Body of pancreas (tissue), 4 donors: ENCODE measurements around the gene GPR31. TPM values are rescaled to one million over a fixed set of nuclear protein-coding genes. Genes with fewer than 3 reads are reported as not detected.
"Not testable (repeated sequence)": the region's sequence is repeated elsewhere in the genome, so short reads cannot be mapped to it uniquely, and the experiment has no call there.

Experiments used
- ATAC-seq: fragments of 150-250 bp; one replicate; pipeline ENCODE4 v1.9.1; 2016
- DNase-seq, 4 donors: peaks; one replicate each; pipeline ENCODE4 v3.0.0-alpha.2; 2019
- H3K27ac ChIP-seq, 4 donors: fragments of 200-600 bp; sonication (generic); 1 replicate in 3 of 4; 2 replicates in 1 of 4; pipeline versions ENCODE4 v1.5.1 to v1.6.1; 2016 to 2019; ENCODE audit warnings: mild to moderate bottlenecking in 1 of 4, mixed read lengths in 1 of 4, moderate library complexity in 1 of 4
- H3K27me3 ChIP-seq, 2 donors: fragments of 200-600 bp; sonication (generic); one replicate each; pipeline ENCODE4 v1.6.0; 2016; ENCODE audit warnings: mild to moderate bottlenecking in 1 of 2
- H3K36me3 ChIP-seq, 2 donors: fragments of 200-600 bp; sonication (generic); replicated peaks in 1 of 2; 2 replicates each; pipeline ENCODE4 v1.5.1; 2016; ENCODE audit warnings: low read depth in 2 of 2; ENCODE audit not compliant: insufficient read depth in 1 of 2
- H3K4me1 ChIP-seq: fragments of 200-600 bp; sonication (generic); one replicate; pipeline ENCODE4 v1.6.0; 2016
- H3K4me3 ChIP-seq, 2 donors: fragments of 200-600 bp; sonication (generic); 1 replicate in 1 of 2; 2 replicates in 1 of 2; pipeline ENCODE4 v1.5.1; 2016 to 2019
- H3K9me3 ChIP-seq, 3 donors: fragments of 200-600 bp; sonication (generic); 1 replicate in 2 of 3; 2 replicates in 1 of 3; pipeline ENCODE4 v1.5.1; 2016
- POLR2A ChIP-seq, 3 donors: fragments of 450-650 bp; IDR thresholded peaks; one replicate each; pipeline ENCODE4 v1.6.1; 2016; ENCODE audit warnings: antibody characterized with exemption in 3 of 3, mild to moderate bottlenecking in 2 of 3
- WGBS, 2 donors: methylation state at CpG; one replicate each; pipeline ENCODE4 v1.1.5; 2017; 5-methylcytosine and 5-hydroxymethylcytosine counted together
- intact Hi-C: fragments of 100-400 bp; cut with DNase I; formaldehyde crosslinking; loops from one replicate; pipeline ENCODE4 v1.15.1; 2023
- total RNA-seq, 2 donors: library from RNA; depleted of rRNA; stranded (reverse); fragments of >200 nt; gene quantifications; one replicate each; pipeline ENCODE4 v1.1.0, GENCODE V29; 2016
- TF ChIP-seq, protein P1 (sequence below), 7 experiments: fragments of 450-650 bp in 4 of 7; fragments of 200-600 bp in 3 of 7; sonication (generic) in 3 of 7; IDR thresholded peaks; one replicate each; pipeline ENCODE4 v1.5.1; 2016 to 2019; ENCODE audit warnings: antibody characterized with exemption in 7 of 7

Gene GPR31, protein sequence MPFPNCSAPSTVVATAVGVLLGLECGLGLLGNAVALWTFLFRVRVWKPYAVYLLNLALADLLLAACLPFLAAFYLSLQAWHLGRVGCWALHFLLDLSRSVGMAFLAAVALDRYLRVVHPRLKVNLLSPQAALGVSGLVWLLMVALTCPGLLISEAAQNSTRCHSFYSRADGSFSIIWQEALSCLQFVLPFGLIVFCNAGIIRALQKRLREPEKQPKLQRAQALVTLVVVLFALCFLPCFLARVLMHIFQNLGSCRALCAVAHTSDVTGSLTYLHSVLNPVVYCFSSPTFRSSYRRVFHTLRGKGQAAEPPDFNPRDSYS
- not detected for total RNA-seq

DNA sequence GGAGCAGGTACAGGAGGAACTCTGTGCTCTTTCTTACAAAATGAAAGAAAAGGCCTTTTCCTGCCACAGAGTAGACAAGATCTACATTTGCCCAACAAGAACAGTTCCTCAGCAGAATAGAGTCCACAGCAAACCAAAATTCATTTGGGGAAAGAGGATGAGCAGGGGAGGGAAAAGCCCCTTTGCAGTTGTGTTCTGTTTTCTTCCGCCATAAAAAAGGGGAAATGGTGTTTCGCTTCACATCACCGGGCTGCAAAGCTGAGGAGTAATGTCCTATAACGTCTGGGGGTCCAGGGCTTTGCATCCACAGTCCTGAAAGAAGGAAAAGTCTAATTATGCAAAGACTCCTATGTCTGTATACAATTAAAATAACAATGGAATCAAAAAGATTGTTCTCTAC is at the start of gene GPR31:
TSS of gene GPR31 (minus strand) at position 118 of the 400 bp plus-strand sequence. CDS start 149 bp downstream, outside the sequence.
- TF ChIP-seq, protein P1, sequence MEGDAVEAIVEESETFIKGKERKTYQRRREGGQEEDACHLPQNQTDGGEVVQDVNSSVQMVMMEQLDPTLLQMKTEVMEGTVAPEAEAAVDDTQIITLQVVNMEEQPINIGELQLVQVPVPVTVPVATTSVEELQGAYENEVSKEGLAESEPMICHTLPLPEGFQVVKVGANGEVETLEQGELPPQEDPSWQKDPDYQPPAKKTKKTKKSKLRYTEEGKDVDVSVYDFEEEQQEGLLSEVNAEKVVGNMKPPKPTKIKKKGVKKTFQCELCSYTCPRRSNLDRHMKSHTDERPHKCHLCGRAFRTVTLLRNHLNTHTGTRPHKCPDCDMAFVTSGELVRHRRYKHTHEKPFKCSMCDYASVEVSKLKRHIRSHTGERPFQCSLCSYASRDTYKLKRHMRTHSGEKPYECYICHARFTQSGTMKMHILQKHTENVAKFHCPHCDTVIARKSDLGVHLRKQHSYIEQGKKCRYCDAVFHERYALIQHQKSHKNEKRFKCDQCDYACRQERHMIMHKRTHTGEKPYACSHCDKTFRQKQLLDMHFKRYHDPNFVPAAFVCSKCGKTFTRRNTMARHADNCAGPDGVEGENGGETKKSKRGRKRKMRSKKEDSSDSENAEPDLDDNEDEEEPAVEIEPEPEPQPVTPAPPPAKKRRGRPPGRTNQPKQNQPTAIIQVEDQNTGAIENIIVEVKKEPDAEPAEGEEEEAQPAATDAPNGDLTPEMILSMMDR (IDR thresholded peaks at IDR 0.05) = no peak
- TF ChIP-seq POLR2A (IDR thresholded peaks at IDR 0.05) = no peak
- no peak for ATAC-seq
- Histone ChIP-seq H3K36me3 (no peaks in the 10 kb centered on the region), H3K4me3 (no peak within 1 kb of the TSS), H3K4me1 (no peaks in the 10 kb centered on the region), H3K9me3 (no peaks in the 10 kb centered on the region), H3K27ac (no peak within 1 kb of the TSS), H3K27me3 (no peaks in the 10 kb centered on the region)
- no peak for DNase-seq
- intact Hi-C loops = no loop called here
- 60 to 83% methylated on average over 4 of the region's 4 CpGs for WGBS, 2 donors

DNA sequence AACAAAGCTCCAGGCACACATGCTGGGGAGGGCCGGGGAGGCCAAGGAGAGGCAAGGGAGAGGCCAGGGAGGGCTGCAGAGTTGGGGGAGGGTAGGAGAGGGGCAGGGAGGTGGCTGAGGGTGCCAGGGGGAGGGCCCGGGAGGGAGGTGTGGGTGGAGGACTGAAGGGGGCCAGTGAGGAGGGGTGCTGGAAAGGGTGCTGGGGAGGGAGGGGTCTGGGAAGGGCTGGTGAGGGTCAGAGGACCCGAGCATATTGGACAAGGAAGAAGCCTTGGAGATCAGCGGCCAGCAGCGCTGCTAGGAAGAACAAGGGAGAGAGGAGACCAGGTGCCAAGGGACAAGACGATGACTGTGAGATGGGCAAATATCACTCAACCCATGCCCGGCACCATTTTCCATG is 49.7 kb upstream of the GPR31 start:
- H3K9me3 ChIP-seq = no peaks in the 10 kb centered on the region
- H3K27ac ChIP-seq = no peak overlapping the region
- DNase-seq (no peak), ATAC-seq (no peak)
- WGBS, 2 donors = 73 to 79% methylated on average over 7 of the region's 7 CpGs
- H3K4me1 ChIP-seq = no peaks in the 10 kb centered on the region
- intact Hi-C loops = no loop called here
- H3K4me3 ChIP-seq = no peak overlapping the region
- TF ChIP-seq, protein P1 (IDR thresholded peaks at IDR 0.05) = no peak
- no peak for TF ChIP-seq POLR2A (IDR thresholded peaks at IDR 0.05)
- no peaks in the 10 kb centered on the region for H3K27me3 ChIP-seq
- no peaks in the 10 kb centered on the region for H3K36me3 ChIP-seq

DNA sequence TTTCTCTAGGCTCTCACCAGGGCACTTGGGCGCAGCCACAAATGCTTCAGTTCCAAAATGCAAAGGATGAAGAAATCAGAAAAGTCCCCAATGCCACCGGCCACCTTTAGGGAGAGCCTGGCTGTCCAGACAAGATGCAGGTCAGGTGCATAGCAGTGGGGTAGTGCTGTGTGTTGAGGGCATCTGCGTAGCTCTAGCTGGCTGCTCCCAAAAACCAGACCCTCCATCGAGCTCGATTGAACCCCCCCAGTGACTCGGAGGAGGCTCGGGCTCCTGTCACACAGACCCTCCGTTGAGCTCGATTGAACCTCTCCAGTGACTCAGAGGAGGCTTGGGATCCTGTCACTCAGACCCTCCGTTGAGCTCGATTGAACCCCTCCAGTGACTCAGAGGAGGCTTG is 47.5 kb upstream of the GPR31 start:
- intact Hi-C loops, H3K27ac ChIP-seq, ATAC-seq, H3K36me3 ChIP-seq, H3K27me3 ChIP-seq, DNase-seq, H3K9me3 ChIP-seq, H3K4me3 ChIP-seq, H3K4me1 ChIP-seq: not testable (repeated sequence)
- WGBS, 2 donors = 75 to 91% methylated on average over 5 to 11 of the region's 11 CpGs

DNA sequence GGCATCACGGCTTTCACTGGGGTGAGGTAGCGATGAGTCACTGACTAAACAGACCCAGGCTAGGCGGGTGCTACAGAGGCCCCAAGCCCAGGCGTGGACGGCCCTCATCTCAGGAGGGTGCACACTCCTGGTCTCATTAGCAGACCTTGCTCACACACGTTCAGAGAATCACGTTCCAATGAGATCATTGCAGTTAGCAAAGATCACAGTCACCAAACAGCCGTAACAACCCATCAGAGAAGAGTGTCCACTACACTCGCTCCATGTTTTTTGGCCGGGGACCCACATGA is 46.2 kb upstream of the GPR31 start:
- H3K27me3 ChIP-seq, H3K27ac ChIP-seq, H3K4me3 ChIP-seq, H3K4me1 ChIP-seq, H3K36me3 ChIP-seq, H3K9me3 ChIP-seq, intact Hi-C loops: not testable (repeated sequence)
- 55 to 61% methylated on average over 6 to 10 of the region's 10 CpGs for WGBS, 2 donors
- peak; percentile 70 for ATAC-seq
- DNase-seq = peak in 2 of 4 donors; percentile 13 to 30

DNA sequence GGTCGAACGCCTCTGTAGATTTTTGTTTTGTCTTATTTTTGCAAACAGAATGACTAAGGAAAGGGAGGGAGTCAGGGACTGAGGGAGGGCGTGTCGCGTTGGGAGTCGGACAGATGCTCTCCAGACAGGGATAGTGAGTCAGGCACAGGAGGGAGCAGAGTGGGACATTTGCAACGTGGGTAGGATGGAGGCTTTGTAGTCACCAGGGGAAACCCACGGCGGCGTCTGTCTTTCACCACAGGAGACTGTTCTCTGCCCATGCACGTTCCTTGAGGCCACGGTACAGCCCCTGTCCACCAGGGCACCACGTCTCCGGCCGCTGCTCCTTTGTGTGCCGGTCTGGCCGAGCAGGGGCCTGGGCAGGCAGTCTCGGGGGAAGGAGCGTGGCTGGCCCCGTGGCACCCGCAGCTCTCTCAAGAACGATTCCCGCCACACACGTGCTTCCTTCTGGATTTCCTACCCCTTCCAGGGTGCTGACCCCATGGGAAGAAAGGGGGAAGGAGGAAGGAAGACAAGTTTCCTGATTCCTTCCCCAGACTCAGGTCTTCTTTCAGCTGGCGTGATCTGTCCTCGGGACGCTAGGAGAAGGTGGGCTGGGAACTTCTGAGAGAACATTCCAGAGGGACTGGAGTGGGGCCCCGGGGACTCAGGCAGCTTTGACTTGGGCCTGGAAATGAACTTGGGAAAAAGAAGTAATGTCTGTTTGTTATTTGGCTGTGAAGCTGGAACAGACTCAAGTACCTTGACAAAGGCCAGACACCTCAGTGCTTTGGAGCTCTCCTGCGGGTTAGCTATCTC is 45.7 kb upstream of the GPR31 start:
- peak overlapping the region in 1 of 4 donors; percentile 45 for H3K27ac ChIP-seq
- DNase-seq = not testable (repeated sequence)
- WGBS, 2 donors = 65 to 80% methylated on average over 17 to 25 of the region's 29 CpGs

DNA sequence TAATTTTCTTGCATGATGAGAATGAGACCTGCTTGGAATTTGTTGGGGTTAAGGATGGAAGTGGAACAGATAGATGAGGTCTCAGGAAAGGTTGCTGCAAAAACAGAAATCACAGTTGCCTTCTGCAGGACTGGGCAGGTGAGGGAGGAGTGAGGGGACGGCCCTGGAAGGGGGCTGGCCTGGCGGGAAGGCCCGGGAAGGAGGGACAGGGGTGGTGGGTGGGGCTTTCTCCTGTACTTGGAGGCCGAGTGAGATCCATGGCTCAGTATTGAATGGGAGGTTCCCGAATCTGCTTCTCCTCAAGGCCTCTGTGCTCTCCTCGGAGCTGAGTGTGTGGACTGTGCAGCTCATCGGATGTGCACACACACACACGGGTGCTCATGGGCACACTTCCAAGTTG is 44.8 kb upstream of the GPR31 start:
- ATAC-seq, intact Hi-C loops, H3K4me3 ChIP-seq, H3K36me3 ChIP-seq, H3K9me3 ChIP-seq, H3K4me1 ChIP-seq, H3K27ac ChIP-seq, H3K27me3 ChIP-seq, DNase-seq: not testable (repeated sequence)
- 46 to 58% methylated on average over 5 to 8 of the region's 8 CpGs for WGBS, 2 donors

More for the DNA sequence above, 45.7 kb upstream of the GPR31 start:
- H3K27me3 ChIP-seq, H3K4me3 ChIP-seq, H3K4me1 ChIP-seq, intact Hi-C loops, H3K9me3 ChIP-seq, H3K36me3 ChIP-seq, ATAC-seq: not testable (repeated sequence)
